HEK293 (cell line): Measurements from ENCODE around the gene HOXC11.

ENCODE experiments used
- CTCF ChIA-PET: fragments of 350-600 bp; formaldehyde crosslinking; extraction: SDS; loops from one replicate; lab custom pipeline; 2021; ENCODE audit warnings: antibody characterized with exemption; lab: Yijun Ruan, JAX
- POLR2A ChIA-PET: fragments of 300-600 bp; formaldehyde crosslinking; extraction: SDS; loops from one replicate; lab custom pipeline; 2020; ENCODE audit warnings: antibody characterized with exemption, inconsistent platforms; lab: Yijun Ruan, JAX
- H3K27ac ChIP-seq: fragments of 200-500 bp; sonication (Bioruptor generic); 2 replicates; pipeline ENCODE4 v1.5.1; 2014; ENCODE audit warnings: low read depth, low read length, control low read depth, inconsistent platforms; ENCODE audit errors: extremely low read depth
- H3K36me3 ChIP-seq, 2 experiments: fragments of 200-500 bp in 1 of 2; sonication (Bioruptor generic) in 1 of 2; 1 replicate in 1 of 2; 2 replicates in 1 of 2; pipeline ENCODE4 v1.5.1; 2014 to 2017; ENCODE audit warnings: inconsistent platforms in 2 of 2, low read length in 2 of 2; ENCODE audit not compliant: control insufficient read depth in 2 of 2, insufficient read depth in 1 of 2
- H3K4me1 ChIP-seq: fragments of 200-500 bp; sonication (Bioruptor generic); 2 replicates; pipeline ENCODE4 v1.5.1; 2014; ENCODE audit warnings: mild to moderate bottlenecking, low read length, inconsistent platforms; ENCODE audit not compliant: control insufficient read depth, insufficient read depth
- H3K4me3 ChIP-seq: 2 replicates; pipeline ENCODE4 v1.5.1; 2011; ENCODE audit warnings: low read depth, mild to moderate bottlenecking, control low read depth, low read length, moderate library complexity
- H3K9me3 ChIP-seq: fragments of 200-500 bp; sonication (Bioruptor generic); 2 replicates; pipeline ENCODE4 v1.5.1; 2014; ENCODE audit warnings: low read depth, low read length, inconsistent platforms; ENCODE audit not compliant: control insufficient read depth, insufficient read depth
- GFI1B ChIP-seq: fragments of 450-650 bp; formaldehyde crosslinking; IDR thresholded peaks from 2 replicates; pipeline ENCODE4 v1.5.1; 2016; ENCODE audit warnings: missing biosample characterization, missing genetic modification characterization
- HOXD13 ChIP-seq: sonication (generic); formaldehyde crosslinking; IDR thresholded peaks from 2 replicates; pipeline ENCODE4 v1.8.0; 2022; ENCODE audit warnings: missing genetic modification reagents, borderline replicate concordance
- KLF1 ChIP-seq: fragments of 450-650 bp; formaldehyde crosslinking; IDR thresholded peaks from 2 replicates; pipeline ENCODE4 v1.5.1; 2016; ENCODE audit warnings: missing biosample characterization, missing genetic modification characterization
- SP3 ChIP-seq: fragments of 450-650 bp; formaldehyde crosslinking; IDR thresholded peaks from 2 replicates; pipeline ENCODE4 v1.5.1; 2016; ENCODE audit warnings: missing biosample characterization, missing genetic modification characterization
- TCF7L2 ChIP-seq: IDR thresholded peaks from 2 replicates; pipeline ENCODE4 v1.6.1; 2011; ENCODE audit warnings: low read depth, mild to moderate bottlenecking, inconsistent platforms, low read length, moderate library complexity, borderline replicate concordance
- ZBTB17 ChIP-seq: fragments of 450-650 bp; formaldehyde crosslinking; IDR thresholded peaks from 2 replicates; pipeline ENCODE4 v1.5.1; 2016; ENCODE audit warnings: missing biosample characterization, missing genetic modification characterization
- ZBTB8A ChIP-seq: fragments of 450-650 bp; formaldehyde crosslinking; IDR thresholded peaks from 2 replicates; pipeline ENCODE4 v1.5.1; 2016; ENCODE audit warnings: missing biosample characterization, missing genetic modification characterization
- ZEB2 ChIP-seq: fragments of 450-650 bp; formaldehyde crosslinking; IDR thresholded peaks from 2 replicates; pipeline ENCODE4 v1.5.1; 2016; ENCODE audit warnings: missing biosample characterization, missing genetic modification characterization
- ZFP69B ChIP-seq: fragments of 450-650 bp; formaldehyde crosslinking; IDR thresholded peaks from 2 replicates; pipeline ENCODE4 v1.5.1; 2016; ENCODE audit warnings: missing biosample characterization, missing genetic modification characterization
- ZNF114 ChIP-seq: fragments of 450-650 bp; formaldehyde crosslinking; IDR thresholded peaks from 2 replicates; pipeline ENCODE4 v1.5.0; 2017; ENCODE audit warnings: missing biosample characterization, missing genetic modification characterization
- ZNF19 ChIP-seq: fragments of 450-650 bp; formaldehyde crosslinking; IDR thresholded peaks from 2 replicates; pipeline ENCODE4; 2016; ENCODE audit warnings: missing biosample characterization, missing genetic modification characterization, low read depth
- ZNF2 ChIP-seq: fragments of 450-650 bp; formaldehyde crosslinking; IDR thresholded peaks from 2 replicates; pipeline ENCODE4 v1.5.1; 2016; ENCODE audit warnings: missing biosample characterization, missing genetic modification characterization
- ZNF24 ChIP-seq: fragments of 450-650 bp; formaldehyde crosslinking; IDR thresholded peaks from 2 replicates; pipeline ENCODE4 v1.5.1; 2016; ENCODE audit warnings: missing biosample characterization, missing genetic modification characterization
- ZNF274 ChIP-seq, 2 experiments: fragments of 200-500 bp in 1 of 2; fragments of 450-650 bp in 1 of 2; sonication (Bioruptor generic) in 1 of 2; formaldehyde crosslinking in 1 of 2; IDR thresholded peaks; 2 replicates each; pipeline versions ENCODE4 v1.5.1 to v1.6.1; 2014 to 2016; ENCODE audit warnings: borderline replicate concordance in 1 of 2, inconsistent platforms in 1 of 2, low read length in 1 of 2, missing biosample characterization in 1 of 2, missing genetic modification characterization in 1 of 2
- ZNF302 ChIP-seq: fragments of 450-650 bp; formaldehyde crosslinking; IDR thresholded peaks from 2 replicates; pipeline ENCODE4 v1.5.1; 2016; ENCODE audit warnings: missing biosample characterization, missing genetic modification characterization, low read depth
- ZNF335 ChIP-seq: fragments of 450-650 bp; formaldehyde crosslinking; conservative IDR thresholded peaks from 2 replicates; pipeline ENCODE4 v1.5.1; 2016; ENCODE audit warnings: missing biosample characterization, missing genetic modification characterization
- ZNF341 ChIP-seq: fragments of 450-650 bp; formaldehyde crosslinking; IDR thresholded peaks from 2 replicates; pipeline ENCODE4; 2016; ENCODE audit warnings: low read depth, missing biosample characterization, missing genetic modification characterization
- ZNF394 ChIP-seq: fragments of 450-650 bp; formaldehyde crosslinking; IDR thresholded peaks from 2 replicates; pipeline ENCODE4 v1.5.1; 2016; ENCODE audit warnings: missing biosample characterization, missing genetic modification characterization, mild to moderate bottlenecking, moderate library complexity, borderline replicate concordance
- ZNF501 ChIP-seq: fragments of 450-650 bp; formaldehyde crosslinking; IDR thresholded peaks from 2 replicates; pipeline ENCODE4 v1.5.1; 2016; ENCODE audit warnings: missing biosample characterization, missing genetic modification characterization
- ZNF529 ChIP-seq: fragments of 450-650 bp; formaldehyde crosslinking; IDR thresholded peaks from 2 replicates; pipeline ENCODE4 v1.5.1; 2017; ENCODE audit warnings: missing genetic modification characterization, missing biosample characterization; ENCODE audit not compliant: insufficient replicate concordance
- ZNF585B ChIP-seq: fragments of 450-650 bp; formaldehyde crosslinking; IDR thresholded peaks from 2 replicates; pipeline ENCODE4 v1.5.1; 2016; ENCODE audit warnings: missing biosample characterization, missing genetic modification characterization
- ZNF660 ChIP-seq: fragments of 450-650 bp; IDR thresholded peaks from 2 replicates; pipeline ENCODE4 v1.5.1; 2018; ENCODE audit warnings: missing biosample characterization, mild to moderate bottlenecking, missing genetic modification characterization
- ZNF707 ChIP-seq: fragments of 450-650 bp; formaldehyde crosslinking; IDR thresholded peaks from 2 replicates; pipeline ENCODE4 v1.5.1; 2016; ENCODE audit warnings: missing biosample characterization, missing genetic modification characterization
- ZNF791 ChIP-seq: fragments of 450-650 bp; formaldehyde crosslinking; IDR thresholded peaks from 2 replicates; pipeline ENCODE4 v1.5.1; 2016; ENCODE audit warnings: missing biosample characterization, missing genetic modification characterization
- ZSCAN30 ChIP-seq: fragments of 450-650 bp; IDR thresholded peaks from 2 replicates; pipeline ENCODE4 v1.5.1; 2018; ENCODE audit warnings: missing biosample characterization, mild to moderate bottlenecking, missing genetic modification characterization, moderate library complexity
- TF ChIP-seq, protein P1 (sequence below): fragments of 450-650 bp; formaldehyde crosslinking; IDR thresholded peaks from 2 replicates; pipeline ENCODE4 v1.5.1; 2016; ENCODE audit warnings: missing biosample characterization, missing genetic modification characterization
- TF ChIP-seq, protein P2 (sequence below): fragments of 450-650 bp; IDR thresholded peaks from 2 replicates; pipeline ENCODE4 v1.5.1; 2018; ENCODE audit warnings: missing biosample characterization, mild to moderate bottlenecking, missing genetic modification characterization
- TF ChIP-seq, protein P3 (sequence below): fragments of 450-650 bp; formaldehyde crosslinking; IDR thresholded peaks from 2 replicates; pipeline ENCODE4 v1.5.1; 2017; ENCODE audit warnings: missing biosample characterization, mild to moderate bottlenecking, missing genetic modification characterization, moderate library complexity
- TF ChIP-seq, protein P4 (sequence below): fragments of 450-650 bp; formaldehyde crosslinking; IDR thresholded peaks from 2 replicates; pipeline ENCODE4 v1.5.1; 2016; ENCODE audit warnings: missing biosample characterization, missing genetic modification characterization

Gene HOXC11

DNA sequence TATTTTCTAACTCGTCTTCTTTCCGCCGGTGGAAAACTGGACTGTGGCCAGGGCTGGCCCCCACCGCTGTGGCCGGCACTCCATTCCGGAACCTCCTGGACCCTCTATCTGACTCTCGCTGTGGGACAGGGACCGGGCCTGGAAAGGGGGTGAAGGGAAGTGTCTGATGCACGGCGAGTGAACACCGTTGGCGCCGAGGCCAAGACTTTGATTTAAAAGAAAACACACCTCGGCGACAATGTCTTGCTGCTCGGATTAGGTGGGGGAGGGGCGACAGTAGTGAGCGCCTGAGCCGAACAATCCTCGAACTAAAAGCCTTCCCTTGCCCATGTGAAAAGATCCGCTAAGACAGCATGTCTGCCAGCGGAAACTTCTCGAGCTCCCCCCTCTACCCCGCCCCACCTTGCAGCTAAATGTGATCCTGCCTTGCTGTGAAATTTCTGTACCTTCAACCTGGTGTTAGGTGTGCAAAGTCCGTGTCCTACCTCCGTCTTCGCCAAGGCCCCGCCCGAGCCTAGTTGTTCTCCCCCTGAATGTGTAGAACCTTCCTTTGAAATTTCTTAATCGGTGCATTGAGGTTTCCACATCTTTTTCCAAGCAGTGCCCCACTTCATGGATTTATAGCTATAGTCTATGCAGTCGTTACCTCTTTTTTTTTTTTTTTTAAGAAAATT lies 2.7 kb downstream of the HOXC11 start (continued):
- no peak for TF ChIP-seq GFI1B (tag by site-specific recombination)
- no peak for TF ChIP-seq ZNF19
- TF ChIP-seq, protein P1, sequence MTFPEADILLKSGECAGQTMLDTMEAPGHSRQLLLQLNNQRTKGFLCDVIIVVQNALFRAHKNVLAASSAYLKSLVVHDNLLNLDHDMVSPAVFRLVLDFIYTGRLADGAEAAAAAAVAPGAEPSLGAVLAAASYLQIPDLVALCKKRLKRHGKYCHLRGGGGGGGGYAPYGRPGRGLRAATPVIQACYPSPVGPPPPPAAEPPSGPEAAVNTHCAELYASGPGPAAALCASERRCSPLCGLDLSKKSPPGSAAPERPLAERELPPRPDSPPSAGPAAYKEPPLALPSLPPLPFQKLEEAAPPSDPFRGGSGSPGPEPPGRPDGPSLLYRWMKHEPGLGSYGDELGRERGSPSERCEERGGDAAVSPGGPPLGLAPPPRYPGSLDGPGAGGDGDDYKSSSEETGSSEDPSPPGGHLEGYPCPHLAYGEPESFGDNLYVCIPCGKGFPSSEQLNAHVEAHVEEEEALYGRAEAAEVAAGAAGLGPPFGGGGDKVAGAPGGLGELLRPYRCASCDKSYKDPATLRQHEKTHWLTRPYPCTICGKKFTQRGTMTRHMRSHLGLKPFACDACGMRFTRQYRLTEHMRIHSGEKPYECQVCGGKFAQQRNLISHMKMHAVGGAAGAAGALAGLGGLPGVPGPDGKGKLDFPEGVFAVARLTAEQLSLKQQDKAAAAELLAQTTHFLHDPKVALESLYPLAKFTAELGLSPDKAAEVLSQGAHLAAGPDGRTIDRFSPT (tag by site-specific recombination) = no peak
- no peak for TF ChIP-seq TCF7L2
- no peak for TF ChIP-seq ZBTB8A (tag by site-specific recombination)
- 0 out of 2 replicates have a peak, but pooled peaks have one; percentile 24 for TF ChIP-seq ZNF2 (tag by site-specific recombination)
- TF ChIP-seq, all 188 proteins: peak for 6

DNA sequence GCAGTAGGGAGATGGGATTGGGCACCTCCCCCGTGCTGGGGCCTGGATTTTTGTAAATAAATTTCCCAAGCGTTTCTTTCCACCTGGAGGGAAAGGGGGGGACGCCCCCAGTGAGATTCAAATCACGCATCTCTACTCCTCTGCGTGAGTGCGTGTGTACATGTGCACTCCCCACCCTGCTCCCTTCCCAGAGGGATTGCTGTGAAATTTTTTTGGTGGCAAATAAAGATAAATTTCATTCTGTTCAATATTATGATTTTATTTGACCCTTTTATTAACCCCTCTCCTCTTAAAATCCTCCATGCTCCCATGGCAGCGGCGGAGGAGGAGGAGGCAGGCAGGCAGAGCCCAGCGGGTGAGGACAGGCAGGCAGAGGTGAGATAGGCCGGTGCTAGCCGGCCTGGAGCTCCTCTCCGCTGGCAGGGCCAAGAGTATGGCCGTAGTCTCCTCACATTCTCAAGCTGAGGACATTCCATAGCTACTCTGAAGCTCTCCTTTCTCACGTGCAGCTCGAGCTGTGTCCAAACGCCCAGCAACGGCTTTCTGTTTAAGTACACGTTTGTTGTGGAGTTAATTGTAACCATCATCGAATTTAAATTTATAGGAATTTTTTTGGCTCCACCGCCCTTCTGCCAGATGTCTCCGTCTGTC lies 3.4 kb downstream of the HOXC11 start:
- Histone ChIP-seq H3K36me3 (no peaks in the 10 kb centered on the region), H3K4me3 (no peak overlapping the region), H3K27ac (peak overlapping the region; percentile 64; the same call in 1 of the 2 replicates), H3K4me1 (peaks cover 54% of the 10 kb centered on the region), H3K9me3 (no peaks in the 10 kb centered on the region)
- ChIA-PET CTCF (interaction anchor here (0.5 to 0.8 kb wide), 4 partner anchors 99 to 643 kb away, joined by 3 to 5 read pairs (median 3); no protein-coding TSS in a partner anchor), POLR2A (interaction anchor here (0.6 to 0.9 kb wide), 3 partner anchors 9 to 19 kb away, joined by 3 to 4 read pairs (median 4); no protein-coding TSS in a partner anchor)
- TF ChIP-seq, protein P2, sequence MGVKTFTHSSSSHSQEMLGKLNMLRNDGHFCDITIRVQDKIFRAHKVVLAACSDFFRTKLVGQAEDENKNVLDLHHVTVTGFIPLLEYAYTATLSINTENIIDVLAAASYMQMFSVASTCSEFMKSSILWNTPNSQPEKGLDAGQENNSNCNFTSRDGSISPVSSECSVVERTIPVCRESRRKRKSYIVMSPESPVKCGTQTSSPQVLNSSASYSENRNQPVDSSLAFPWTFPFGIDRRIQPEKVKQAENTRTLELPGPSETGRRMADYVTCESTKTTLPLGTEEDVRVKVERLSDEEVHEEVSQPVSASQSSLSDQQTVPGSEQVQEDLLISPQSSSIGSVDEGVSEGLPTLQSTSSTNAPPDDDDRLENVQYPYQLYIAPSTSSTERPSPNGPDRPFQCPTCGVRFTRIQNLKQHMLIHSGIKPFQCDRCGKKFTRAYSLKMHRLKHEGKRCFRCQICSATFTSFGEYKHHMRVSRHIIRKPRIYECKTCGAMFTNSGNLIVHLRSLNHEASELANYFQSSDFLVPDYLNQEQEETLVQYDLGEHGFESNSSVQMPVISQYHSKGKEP = no peak
- TF ChIP-seq ZNF585B (tag by site-specific recombination) = no peak
- no peak for TF ChIP-seq SP3 (tag by site-specific recombination)
- TF ChIP-seq, protein P3, sequence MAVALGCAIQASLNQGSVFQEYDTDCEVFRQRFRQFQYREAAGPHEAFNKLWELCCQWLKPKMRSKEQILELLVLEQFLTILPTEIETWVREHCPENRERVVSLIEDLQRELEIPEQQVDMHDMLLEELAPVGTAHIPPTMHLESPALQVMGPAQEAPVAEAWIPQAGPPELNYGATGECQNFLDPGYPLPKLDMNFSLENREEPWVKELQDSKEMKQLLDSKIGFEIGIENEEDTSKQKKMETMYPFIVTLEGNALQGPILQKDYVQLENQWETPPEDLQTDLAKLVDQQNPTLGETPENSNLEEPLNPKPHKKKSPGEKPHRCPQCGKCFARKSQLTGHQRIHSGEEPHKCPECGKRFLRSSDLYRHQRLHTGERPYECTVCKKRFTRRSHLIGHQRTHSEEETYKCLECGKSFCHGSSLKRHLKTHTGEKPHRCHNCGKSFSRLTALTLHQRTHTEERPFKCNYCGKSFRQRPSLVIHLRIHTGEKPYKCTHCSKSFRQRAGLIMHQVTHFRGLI = 0 out of 2 replicates have a peak, but pooled peaks have one; percentile 23
- no peak for TF ChIP-seq ZNF660 (tag by site-specific recombination)
- TF ChIP-seq ZNF114 (tag by site-specific recombination) = no peak
- no peak for TF ChIP-seq ZNF791 (tag by site-specific recombination)
- TF ChIP-seq ZNF501 (tag by site-specific recombination) = no peak
- TF ChIP-seq ZNF394 (tag by site-specific recombination) = no peak
- no peak for TF ChIP-seq ZNF341
- TF ChIP-seq ZNF335 (tag by site-specific recombination) = peak; percentile 67
- TF ChIP-seq ZNF707 = no peak
- no peak for TF ChIP-seq ZNF24 (tag by site-specific recombination)
- no peak for TF ChIP-seq ZNF2 (tag by site-specific recombination)
- TF ChIP-seq KLF1 = peak; percentile 55; the same call in 1 of the 2 replicates
- peak; percentile 45; the same call in 1 of the 2 replicates for TF ChIP-seq ZBTB17 (tag by site-specific recombination)
- peak; percentile 88; the same call in 1 of the 2 replicates for TF ChIP-seq ZSCAN30 (tag by site-specific recombination)
- no peak for TF ChIP-seq ZNF529
- no peak for TF ChIP-seq ZNF274 (IDR thresholded peaks at IDR 0.05; ENCODE audit: low read length)
- no peak for TF ChIP-seq ZNF274 (tag by site-specific recombination; IDR thresholded peaks at IDR 0.05; ENCODE audit: borderline replicate concordance)
- TF ChIP-seq, protein P4, sequence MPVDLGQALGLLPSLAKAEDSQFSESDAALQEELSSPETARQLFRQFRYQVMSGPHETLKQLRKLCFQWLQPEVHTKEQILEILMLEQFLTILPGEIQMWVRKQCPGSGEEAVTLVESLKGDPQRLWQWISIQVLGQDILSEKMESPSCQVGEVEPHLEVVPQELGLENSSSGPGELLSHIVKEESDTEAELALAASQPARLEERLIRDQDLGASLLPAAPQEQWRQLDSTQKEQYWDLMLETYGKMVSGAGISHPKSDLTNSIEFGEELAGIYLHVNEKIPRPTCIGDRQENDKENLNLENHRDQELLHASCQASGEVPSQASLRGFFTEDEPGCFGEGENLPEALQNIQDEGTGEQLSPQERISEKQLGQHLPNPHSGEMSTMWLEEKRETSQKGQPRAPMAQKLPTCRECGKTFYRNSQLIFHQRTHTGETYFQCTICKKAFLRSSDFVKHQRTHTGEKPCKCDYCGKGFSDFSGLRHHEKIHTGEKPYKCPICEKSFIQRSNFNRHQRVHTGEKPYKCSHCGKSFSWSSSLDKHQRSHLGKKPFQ = 0 out of 2 replicates have a peak, but pooled peaks have one; percentile 8
- no peak for TF ChIP-seq ZNF302
- no peak for TF ChIP-seq HOXD13 (CRISPR knock-in tag)
- TF ChIP-seq ZFP69B (tag by site-specific recombination) = no peak
- TF ChIP-seq ZEB2 (tag by site-specific recombination) = peak; percentile 40; the same call in 1 of the 2 replicates
